ENCODE measurements around the gene SNRPA1.
A peak's percentile ranks its signal among the peaks of the same experiment; 100 is the strongest.

SNRPA1 gene

GRCh38 chr15:101324524-101325177 is 29.6 kb upstream of the SNRPA1 start:
- no peak for TF ChIP-seq CTCF (IDR thresholded peaks at IDR 0.05; ENCODE audit: low read depth, low read length)
- DNase-seq (ENCODE audit: extremely low read depth, low read depth): no peak

GRCh38 chr15:101323793-101324523 is 28.9 kb upstream of the SNRPA1 start:
- no peak for TF ChIP-seq CTCF (IDR thresholded peaks at IDR 0.05; ENCODE audit: low read depth, low read length)

GRCh38 chr15:101322854-101323477 is 27.9 kb upstream of the SNRPA1 start:
- TF ChIP-seq CTCF (IDR thresholded peaks at IDR 0.05; ENCODE audit: low read depth, low read length): no peak
- DNase-seq (ENCODE audit: extremely low read depth, low read depth): no peak

More at GRCh38 chr15:101323793-101324523, 28.9 kb upstream of the SNRPA1 start:
- DNase-seq (ENCODE audit: extremely low read depth, low read depth): no peak

DNA sequence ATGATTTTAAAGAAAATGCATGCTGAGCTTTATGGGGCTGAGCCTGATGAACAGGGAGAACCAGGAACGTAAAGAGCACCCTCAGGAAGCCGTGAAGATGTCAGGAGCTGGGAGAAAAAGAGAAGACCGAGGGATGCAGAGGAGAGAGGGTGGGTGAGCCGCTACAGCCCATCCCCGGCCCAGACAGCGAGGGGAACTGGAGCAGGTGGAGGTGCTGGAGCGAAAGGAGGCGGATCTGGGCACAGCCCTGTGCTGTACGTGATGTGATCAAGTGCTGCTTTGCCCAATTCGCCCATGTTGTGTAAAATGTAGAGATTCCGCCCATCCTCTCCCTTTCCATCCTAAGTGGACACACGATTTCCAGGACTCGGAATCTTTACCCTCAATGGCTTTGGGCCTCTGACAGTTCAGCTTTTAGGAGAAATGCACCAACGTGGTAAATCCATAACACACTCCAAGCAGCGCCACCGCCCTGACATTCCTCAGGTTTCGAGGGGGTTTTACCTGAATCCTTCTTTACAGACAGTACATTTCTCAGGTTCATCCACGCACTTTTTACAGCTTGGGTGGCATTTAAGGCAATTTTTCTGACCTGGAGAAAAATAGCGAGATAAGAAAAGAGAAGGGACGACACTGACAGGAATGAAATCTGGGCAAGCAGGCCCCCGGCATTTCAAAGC is 27.1 kb upstream of the SNRPA1 start:
- DNase-seq (ENCODE audit: extremely low read depth, low read depth): no peak
- no peak for TF ChIP-seq CTCF (IDR thresholded peaks at IDR 0.05; ENCODE audit: low read depth, low read length)

DNA sequence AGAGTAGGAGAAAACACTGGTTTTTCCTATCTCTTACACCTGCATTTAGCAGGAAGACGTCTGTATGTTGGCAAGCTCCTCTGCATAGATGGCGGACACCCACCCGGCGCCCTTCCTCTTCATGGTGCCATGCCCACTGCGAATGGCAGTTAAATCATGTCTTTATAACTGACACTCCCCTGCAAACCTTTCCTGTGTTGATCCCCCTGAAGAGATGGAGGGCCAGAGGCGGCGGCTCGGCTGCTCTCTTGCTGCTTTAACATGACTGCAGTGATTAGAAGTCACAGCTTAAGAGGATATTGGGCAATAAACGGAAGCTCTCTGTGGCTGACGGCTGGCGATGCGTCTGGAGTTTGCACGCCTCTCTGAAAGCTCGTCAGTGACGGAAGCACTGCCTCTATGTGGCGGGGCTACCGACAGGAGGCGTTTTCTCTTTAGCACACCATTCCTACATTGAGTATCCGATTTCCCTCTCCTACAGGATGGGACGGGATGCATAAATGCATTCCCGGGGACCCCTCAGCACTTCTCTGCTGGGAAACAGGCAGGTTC is 25.5 kb upstream of the SNRPA1 start:
- TF ChIP-seq CTCF (IDR thresholded peaks at IDR 0.05; ENCODE audit: low read depth, low read length): peak; percentile 15
- DNase-seq (ENCODE audit: extremely low read depth, low read depth): no peak

DNA sequence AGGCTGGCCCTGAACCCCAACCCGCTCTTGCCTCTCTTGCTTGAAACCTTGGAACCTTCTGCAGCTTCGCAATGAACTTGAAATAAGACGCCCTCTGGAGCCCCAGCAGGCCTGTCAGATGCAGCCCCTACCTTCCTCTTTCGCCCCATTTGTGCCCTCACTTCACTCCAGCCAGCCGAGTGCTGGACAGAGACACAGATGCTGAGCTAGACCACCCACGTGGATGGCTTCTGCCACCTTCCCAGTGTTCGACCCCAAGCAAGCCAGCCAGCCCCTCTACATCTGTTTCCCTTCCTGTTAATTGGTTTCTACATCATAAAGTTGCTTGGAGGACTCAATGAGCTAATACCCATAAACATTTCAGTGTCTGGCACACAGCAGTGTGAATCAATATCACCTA is 23.8 kb upstream of the SNRPA1 start:
- no peak for TF ChIP-seq CTCF (IDR thresholded peaks at IDR 0.05; ENCODE audit: low read depth, low read length)
- no peak for DNase-seq (ENCODE audit: extremely low read depth, low read depth)

All from AG09319 (cell line).